ENCODE results near the gene SPAG8. TPM values are rescaled to one million over a fixed set of nuclear protein-coding genes. Genes with fewer than 3 reads are reported as not detected.

SPAG8 gene
- total RNA-seq, 2 experiments from 2014 or later: 0.81 to 1.3 TPM

DNA sequence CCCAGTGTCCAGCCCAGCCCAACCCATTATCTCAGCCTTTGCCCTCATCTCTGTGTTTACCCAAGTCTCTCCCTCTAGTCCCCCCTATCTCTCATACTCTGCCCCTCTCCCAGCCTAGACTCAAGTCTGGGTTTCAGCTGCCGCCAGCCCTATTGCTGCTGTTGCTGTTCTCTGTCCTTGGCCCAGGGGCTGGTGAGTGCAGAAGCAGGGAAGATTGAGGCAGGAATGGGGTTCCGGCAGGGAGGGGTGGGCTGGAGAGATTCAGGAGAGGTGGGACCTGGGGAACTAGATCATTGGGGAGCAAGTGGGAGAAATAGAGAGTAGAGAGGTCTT, 17.7 kb upstream of the SPAG8 start:
- Mint-ChIP-seq H3K4me1 (ENCODE audit: low read depth) (peaks cover 44% of the 10 kb centered on the region), H3K36me3 (ENCODE audit: low read depth) (no peaks in the 10 kb centered on the region)
- H3K27me3 ChIP-seq (ENCODE audit: control insufficient read depth in 1 of 2, insufficient read depth in 2 of 2, low read length in 2 of 2): no peaks in the 10 kb centered on the region

DNA sequence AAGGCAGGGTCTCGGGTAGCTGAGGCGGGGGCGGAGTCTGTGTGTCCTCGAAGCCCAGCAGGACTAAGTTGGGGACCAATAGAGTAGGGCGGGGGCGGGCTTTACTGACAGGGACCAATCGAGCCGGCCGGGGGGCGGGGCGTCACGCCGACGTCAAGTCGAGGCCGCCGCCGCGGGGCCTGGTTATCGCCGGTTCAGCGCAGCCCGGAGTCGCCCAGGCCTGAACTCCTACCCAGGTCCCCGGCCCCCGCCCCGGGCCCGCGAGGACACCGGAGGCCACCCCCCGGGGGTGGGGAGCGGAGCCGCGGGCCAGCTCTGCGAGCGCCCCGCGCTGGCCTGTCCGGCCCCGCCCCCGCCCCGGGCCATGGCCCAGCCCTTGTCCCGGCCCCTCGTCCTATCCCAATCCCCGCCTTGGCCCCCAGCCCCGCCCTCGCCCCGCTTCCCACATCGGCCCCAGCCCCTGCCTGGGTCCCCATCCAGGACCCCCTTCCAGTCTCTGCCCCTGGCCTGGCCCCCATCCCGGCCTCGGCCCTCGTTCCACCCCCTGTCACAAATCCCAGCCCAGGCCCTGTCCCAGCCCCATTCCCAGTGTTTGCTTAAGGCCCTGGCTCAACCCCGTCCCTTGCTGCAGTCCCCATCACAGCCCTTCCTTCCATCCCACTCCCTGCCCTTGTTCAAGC, 17.2 kb upstream of the SPAG8 start, which contains the start of gene TMEM8B:
TMEM8B (plus strand) TSS at position 145 of the 680 bp plus-strand sequence; CDS start at position 365, 220 bp downstream.
- peak; percentile 94 for ATAC-seq (ENCODE audit: poor library complexity)
- Mint-ChIP-seq H3K27me3 (no peaks in the 10 kb centered on the region), H3K27ac (peak within 1 kb of the TSS; percentile 83), H3K36me3 (ENCODE audit: low read depth) (no peaks in the 10 kb centered on the region), H3K9me3 (no peaks in the 10 kb centered on the region), H3K4me1 (ENCODE audit: low read depth) (peaks cover 40% of the 10 kb centered on the region), H3K4me3 (peak within 1 kb of the TSS; percentile 97)
- H3K27ac ChIP-seq (ENCODE audit: low read depth in 1 of 2, low read length in 2 of 2): peak within 1 kb of the TSS; percentile 44 to 47
- CTCF ChIA-PET: interaction anchor here (1.0 to 1.8 kb wide), 3 partner anchors 39 to 182 kb away, joined by 3 to 7 read pairs (median 5); no protein-coding TSS in a partner anchor
- no peaks in the 10 kb centered on the region for H3K27me3 ChIP-seq (ENCODE audit: control insufficient read depth in 1 of 2, insufficient read depth in 2 of 2, low read length in 2 of 2)
- peaks cover 35% of the 10 kb centered on the region for H3K4me1 ChIP-seq (ENCODE audit: insufficient read depth, low read length)
- H3K36me3 ChIP-seq (ENCODE audit: insufficient read depth, low read length): no peaks in the 10 kb centered on the region
- no peaks in the 10 kb centered on the region for H3K9me3 ChIP-seq (ENCODE audit: control insufficient read depth in 1 of 2, insufficient read depth in 1 of 2, low read length in 2 of 2)
- TF ChIP-seq, protein P1, sequence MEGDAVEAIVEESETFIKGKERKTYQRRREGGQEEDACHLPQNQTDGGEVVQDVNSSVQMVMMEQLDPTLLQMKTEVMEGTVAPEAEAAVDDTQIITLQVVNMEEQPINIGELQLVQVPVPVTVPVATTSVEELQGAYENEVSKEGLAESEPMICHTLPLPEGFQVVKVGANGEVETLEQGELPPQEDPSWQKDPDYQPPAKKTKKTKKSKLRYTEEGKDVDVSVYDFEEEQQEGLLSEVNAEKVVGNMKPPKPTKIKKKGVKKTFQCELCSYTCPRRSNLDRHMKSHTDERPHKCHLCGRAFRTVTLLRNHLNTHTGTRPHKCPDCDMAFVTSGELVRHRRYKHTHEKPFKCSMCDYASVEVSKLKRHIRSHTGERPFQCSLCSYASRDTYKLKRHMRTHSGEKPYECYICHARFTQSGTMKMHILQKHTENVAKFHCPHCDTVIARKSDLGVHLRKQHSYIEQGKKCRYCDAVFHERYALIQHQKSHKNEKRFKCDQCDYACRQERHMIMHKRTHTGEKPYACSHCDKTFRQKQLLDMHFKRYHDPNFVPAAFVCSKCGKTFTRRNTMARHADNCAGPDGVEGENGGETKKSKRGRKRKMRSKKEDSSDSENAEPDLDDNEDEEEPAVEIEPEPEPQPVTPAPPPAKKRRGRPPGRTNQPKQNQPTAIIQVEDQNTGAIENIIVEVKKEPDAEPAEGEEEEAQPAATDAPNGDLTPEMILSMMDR (IDR thresholded peaks at IDR 0.05): no peak
- POLR2A ChIA-PET: interaction anchor here (1.0 to 1.8 kb wide), 4 partner anchors 10 to 18 kb away, joined by 3 to 14 read pairs (median 6); partner anchors contain the start of genes HINT2 and SPAG8
- intact Hi-C loops (cut with DNase I, micrococcal nuclease): loop anchor here (1.0 to 5.0 kb wide), 6 partner anchors 14 to 222 kb away; partner anchors contain the start of genes CCDC107 (in 1 of the 2), HINT2 (in 1 of the 2), RMRP (in 1 of the 2) and SPAG8 (in 1 of the 2)
- DNase-seq: peak; percentile 89 to 98 (median 94)
- peak within 1 kb of the TSS; percentile 92 for H3K4me3 ChIP-seq (ENCODE audit: low read length)

More for the DNA sequence above, 17.7 kb upstream of the SPAG8 start:
- CTCF ChIA-PET: interaction anchor here (1.3 to 1.8 kb wide), 2 partner anchors 39 to 53 kb away, joined by 5 to 7 read pairs; no protein-coding TSS in a partner anchor
- POLR2A ChIA-PET: interaction anchor here (0.6 to 1.8 kb wide), 4 partner anchors 14 to 183 kb away, joined by 5 to 14 read pairs (median 6); partner anchors contain the start of genes HINT2 and SPAG8
- Histone ChIP-seq H3K27ac (ENCODE audit: low read depth in 1 of 2, low read length in 2 of 2) (peak overlapping the region in 1 of 2 donors; percentile 47), H3K4me1 (ENCODE audit: insufficient read depth, low read length) (peaks cover 39% of the 10 kb centered on the region), H3K9me3 (ENCODE audit: control insufficient read depth in 1 of 2, insufficient read depth in 1 of 2, low read length in 2 of 2) (no peaks in the 10 kb centered on the region), H3K4me3 (ENCODE audit: low read length) (peak overlapping the region; percentile 92), H3K36me3 (ENCODE audit: insufficient read depth, low read length) (no peaks in the 10 kb centered on the region)
- Mint-ChIP-seq H3K27ac (peak overlapping the region; percentile 83), H3K9me3 (no peaks in the 10 kb centered on the region), H3K27me3 (no peaks in the 10 kb centered on the region), H3K4me3 (peak overlapping the region; percentile 89)
- ATAC-seq (ENCODE audit: poor library complexity): no peak
- intact Hi-C loops (cut with DNase I, micrococcal nuclease): loop anchor here (1.0 to 5.0 kb wide), 6 partner anchors 14 to 222 kb away; partner anchors contain the start of genes CCDC107 (in 1 of the 2), HINT2 (in 1 of the 2), RMRP (in 1 of the 2) and SPAG8 (in 1 of the 2)
- TF ChIP-seq, protein P1 (IDR thresholded peaks at IDR 0.05): no peak
- DNase-seq: no peak

DNA sequence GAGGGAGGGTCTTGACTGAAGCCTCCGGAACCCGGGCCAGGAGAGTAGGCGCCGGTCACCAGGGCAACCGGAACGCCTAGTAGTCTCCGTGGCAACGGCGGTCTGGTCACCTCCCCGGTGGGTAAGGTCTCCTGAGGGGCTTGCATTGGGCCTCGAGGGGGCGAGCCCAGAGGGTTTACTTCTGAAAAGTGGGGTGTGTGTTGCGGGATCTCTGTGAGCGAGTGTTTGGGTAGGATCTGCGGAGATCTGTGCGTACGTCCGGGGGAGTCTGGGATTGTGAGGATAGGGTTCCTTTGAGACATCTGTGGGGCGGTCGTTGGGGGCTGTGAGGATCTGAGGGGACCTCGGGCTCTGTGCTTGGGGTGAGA, 16.6 kb upstream of the SPAG8 start, which contains the start of gene FAM221B:
FAM221B (minus strand) TSS at position 17 of the 368 bp plus-strand sequence. CDS start 2,571 bp downstream, outside the sequence.
- Mint-ChIP-seq H3K4me3 (peak within 1 kb of the TSS; percentile 97), H3K27me3 (no peaks in the 10 kb centered on the region), H3K4me1 (ENCODE audit: low read depth) (peaks cover 39% of the 10 kb centered on the region), H3K27ac (peak within 1 kb of the TSS; percentile 83), H3K9me3 (no peaks in the 10 kb centered on the region), H3K36me3 (ENCODE audit: low read depth) (no peaks in the 10 kb centered on the region)
- H3K27ac ChIP-seq (ENCODE audit: low read depth in 1 of 2, low read length in 2 of 2): peak within 1 kb of the TSS; percentile 44 to 47
- CTCF ChIA-PET: interaction anchor here (1.0 to 1.8 kb wide), 3 partner anchors 38 to 182 kb away, joined by 3 to 7 read pairs (median 5); no protein-coding TSS in a partner anchor
- H3K36me3 ChIP-seq (ENCODE audit: insufficient read depth, low read length): no peaks in the 10 kb centered on the region
- TF ChIP-seq, protein P1 (IDR thresholded peaks at IDR 0.05): no peak
- no peaks in the 10 kb centered on the region for H3K27me3 ChIP-seq (ENCODE audit: control insufficient read depth in 1 of 2, insufficient read depth in 2 of 2, low read length in 2 of 2)
- POLR2A ChIA-PET: interaction anchor here (1.0 to 1.8 kb wide), 4 partner anchors 11 to 17 kb away, joined by 3 to 14 read pairs (median 6); partner anchors contain the start of genes HINT2 and SPAG8
- peak in 7 of 14 experiments; percentile 11 to 42 (median 15) for DNase-seq
- intact Hi-C loops (cut with DNase I, micrococcal nuclease): loop anchor here (1.0 to 5.0 kb wide), 6 partner anchors 13 to 221 kb away; partner anchors contain the start of genes CCDC107 (in 1 of the 2), HINT2 (in 1 of the 2), RMRP (in 1 of the 2) and SPAG8 (in 1 of the 2)
- ATAC-seq (ENCODE audit: poor library complexity): no peak
- peaks cover 32% of the 10 kb centered on the region for H3K4me1 ChIP-seq (ENCODE audit: insufficient read depth, low read length)
- peak within 1 kb of the TSS; percentile 92 for H3K4me3 ChIP-seq (ENCODE audit: low read length)
- H3K9me3 ChIP-seq (ENCODE audit: control insufficient read depth in 1 of 2, insufficient read depth in 1 of 2, low read length in 2 of 2): no peaks in the 10 kb centered on the region
